ENCODE results near the gene POLH.

The POLH gene

DNA sequence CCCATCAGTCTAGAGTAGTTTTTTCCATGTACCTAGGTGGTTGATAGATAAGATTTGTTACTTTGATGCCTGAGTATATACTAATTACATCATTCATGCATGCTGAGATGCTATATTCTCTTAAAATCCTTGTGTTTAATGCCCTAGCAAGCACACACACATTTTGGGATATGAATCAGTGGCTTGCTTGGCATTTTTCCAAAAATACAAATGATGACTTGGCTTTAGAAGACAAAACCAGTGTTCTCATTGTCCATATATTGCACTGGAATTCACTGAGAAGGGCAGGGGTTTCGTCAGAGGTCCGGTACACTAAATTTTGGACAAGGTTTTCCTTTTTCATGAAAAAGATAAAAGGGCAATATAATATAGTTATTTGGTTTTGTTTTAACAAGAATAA lies 28.2 kb downstream of the POLH start:
- peaks cover 14% of the 10 kb centered on the region for H3K36me3 ChIP-seq (ENCODE audit: insufficient read depth, low read length)
- no peak overlapping the region for H3K4me3 ChIP-seq (ENCODE audit: low read depth, low read length)
- peak overlapping the region; percentile 47 for H3K27ac ChIP-seq (ENCODE audit: low read depth, low read length)

DNA sequence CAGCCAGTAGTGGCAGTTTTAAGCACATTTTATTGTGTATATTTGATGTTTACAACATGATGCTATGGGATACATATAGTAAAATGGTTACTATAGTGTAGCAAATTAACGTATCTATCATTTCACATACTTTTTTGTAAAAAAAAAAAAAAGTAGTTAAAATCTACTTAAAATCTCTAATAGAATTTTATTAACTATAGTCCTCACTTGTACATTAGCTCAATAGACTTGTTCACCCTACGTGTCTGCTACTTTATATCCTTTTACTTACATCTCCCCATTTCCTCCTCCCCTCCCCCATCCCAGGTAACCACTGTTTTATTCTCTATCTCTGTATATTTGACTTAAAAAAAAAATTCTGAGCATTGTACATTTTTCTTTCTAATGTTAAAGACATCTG lies 30.0 kb downstream of the POLH start:
- no peak overlapping the region for H3K27ac ChIP-seq (ENCODE audit: low read depth, low read length)
- peaks cover 2% of the 10 kb centered on the region for H3K79me2 ChIP-seq (ENCODE audit: control insufficient read depth, insufficient read depth, low read length, unreplicated experiment)
- no peak overlapping the region for H3K4me3 ChIP-seq (ENCODE audit: low read depth, low read length)
- H3K4me1 ChIP-seq (ENCODE audit: control insufficient read depth, insufficient read depth, low read length, unreplicated experiment) = peaks cover 16% of the 10 kb centered on the region
- no peaks in the 10 kb centered on the region for H3K27me3 ChIP-seq (ENCODE audit: insufficient read depth, low read length)
- H2AFZ ChIP-seq (ENCODE audit: low read length, unreplicated experiment) = no peak overlapping the region
- H3K36me3 ChIP-seq (ENCODE audit: insufficient read depth, low read length) = peaks cover 23% of the 10 kb centered on the region

More for the DNA sequence above, 28.2 kb downstream of the POLH start:
- peaks cover 2% of the 10 kb centered on the region for H3K79me2 ChIP-seq (ENCODE audit: control insufficient read depth, insufficient read depth, low read length, unreplicated experiment)
- H3K4me1 ChIP-seq (ENCODE audit: control insufficient read depth, insufficient read depth, low read length, unreplicated experiment) = peaks cover 16% of the 10 kb centered on the region
- H3K27me3 ChIP-seq (ENCODE audit: insufficient read depth, low read length) = no peaks in the 10 kb centered on the region
- H2AFZ ChIP-seq (ENCODE audit: low read length, unreplicated experiment) = no peak overlapping the region

DNA sequence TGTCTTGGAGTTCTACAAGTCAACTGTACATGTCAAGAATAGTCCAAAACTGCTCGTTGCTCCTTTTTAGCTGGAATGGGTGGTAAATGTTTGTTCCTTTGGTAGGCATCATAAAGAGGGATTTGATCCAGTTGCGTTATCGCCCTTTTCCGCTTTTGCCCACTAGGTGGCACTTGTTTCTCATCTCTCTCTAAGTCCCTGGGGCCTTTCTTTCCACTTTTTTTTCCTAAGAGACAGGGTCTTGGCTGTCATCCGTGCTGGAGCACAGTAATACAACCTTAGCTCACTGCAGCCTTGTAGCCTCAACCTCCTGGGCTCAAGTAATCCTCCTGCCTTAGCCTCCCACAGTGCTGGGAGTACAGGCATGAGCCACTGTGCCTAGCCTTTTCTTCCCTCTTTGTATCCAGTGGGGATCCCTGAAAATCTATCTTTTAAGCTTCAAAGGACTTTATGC lies 32.4 kb downstream of the POLH start:
- Histone ChIP-seq H3K27me3 (ENCODE audit: insufficient read depth, low read length) (no peaks in the 10 kb centered on the region), H3K4me3 (ENCODE audit: low read depth, low read length) (no peak overlapping the region), H3K36me3 (ENCODE audit: insufficient read depth, low read length) (peaks cover 26% of the 10 kb centered on the region), H3K79me2 (ENCODE audit: control insufficient read depth, insufficient read depth, low read length, unreplicated experiment) (peaks cover 2% of the 10 kb centered on the region), H2AFZ (ENCODE audit: low read length, unreplicated experiment) (no peak overlapping the region), H3K4me1 (ENCODE audit: control insufficient read depth, insufficient read depth, low read length, unreplicated experiment) (peaks cover 22% of the 10 kb centered on the region), H3K27ac (ENCODE audit: low read depth, low read length) (no peak overlapping the region)

DNA sequence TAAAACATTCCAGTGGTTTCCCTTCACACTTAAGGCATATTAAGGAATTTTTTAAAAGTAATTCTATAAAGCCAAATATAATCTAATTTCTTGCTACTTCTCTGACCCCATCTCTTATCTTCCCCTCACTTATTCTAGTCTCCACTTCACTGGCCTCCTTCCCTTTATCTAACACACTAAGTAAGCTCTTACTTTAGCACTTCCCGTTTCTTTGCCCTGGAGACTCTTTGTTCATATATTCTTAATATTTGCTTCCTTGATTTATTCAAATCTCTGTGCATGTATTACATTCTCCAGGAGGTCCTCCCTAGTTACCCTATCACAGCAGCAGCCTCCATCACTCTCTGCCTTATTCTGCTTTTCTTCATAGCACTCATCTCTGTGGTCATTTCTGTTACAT lies 32.8 kb downstream of the POLH start:
- peaks cover 2% of the 10 kb centered on the region for H3K79me2 ChIP-seq (ENCODE audit: control insufficient read depth, insufficient read depth, low read length, unreplicated experiment)
- H3K27me3 ChIP-seq (ENCODE audit: insufficient read depth, low read length) = no peaks in the 10 kb centered on the region
- no peak overlapping the region for H2AFZ ChIP-seq (ENCODE audit: low read length, unreplicated experiment)
- no peak overlapping the region for H3K27ac ChIP-seq (ENCODE audit: low read depth, low read length)
- H3K4me1 ChIP-seq (ENCODE audit: control insufficient read depth, insufficient read depth, low read length, unreplicated experiment) = peaks cover 20% of the 10 kb centered on the region
- no peak overlapping the region for H3K4me3 ChIP-seq (ENCODE audit: low read depth, low read length)
- H3K36me3 ChIP-seq (ENCODE audit: insufficient read depth, low read length) = peaks cover 31% of the 10 kb centered on the region

DNA sequence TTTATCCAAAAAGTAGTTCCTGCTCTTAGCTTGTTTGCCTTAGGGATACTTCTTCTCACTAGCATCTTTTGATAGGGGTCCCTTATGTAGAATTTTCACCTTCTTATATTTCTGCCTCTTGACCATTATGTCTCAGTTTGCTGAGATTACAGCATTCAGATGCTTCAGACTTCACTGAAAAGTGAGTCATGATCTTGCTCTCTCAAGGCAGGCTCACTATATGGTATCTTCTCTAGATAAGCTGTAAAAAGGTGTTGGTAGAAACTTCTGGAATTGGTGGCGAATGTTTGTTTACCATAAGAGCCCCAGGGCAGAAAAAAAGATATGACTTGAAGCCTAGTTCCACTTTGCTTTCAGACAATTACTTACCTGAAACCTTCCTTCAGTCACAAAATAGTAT lies 33.4 kb downstream of the POLH start:
- H2AFZ ChIP-seq (ENCODE audit: low read length, unreplicated experiment) = no peak overlapping the region
- no peak overlapping the region for H3K4me3 ChIP-seq (ENCODE audit: low read depth, low read length)
- H3K27me3 ChIP-seq (ENCODE audit: insufficient read depth, low read length) = no peaks in the 10 kb centered on the region
- H3K4me1 ChIP-seq (ENCODE audit: control insufficient read depth, insufficient read depth, low read length, unreplicated experiment) = peaks cover 14% of the 10 kb centered on the region
- H3K79me2 ChIP-seq (ENCODE audit: control insufficient read depth, insufficient read depth, low read length, unreplicated experiment) = peaks cover 2% of the 10 kb centered on the region
- no peak overlapping the region for H3K27ac ChIP-seq (ENCODE audit: low read depth, low read length)
- H3K36me3 ChIP-seq (ENCODE audit: insufficient read depth, low read length) = peaks cover 36% of the 10 kb centered on the region

DNA sequence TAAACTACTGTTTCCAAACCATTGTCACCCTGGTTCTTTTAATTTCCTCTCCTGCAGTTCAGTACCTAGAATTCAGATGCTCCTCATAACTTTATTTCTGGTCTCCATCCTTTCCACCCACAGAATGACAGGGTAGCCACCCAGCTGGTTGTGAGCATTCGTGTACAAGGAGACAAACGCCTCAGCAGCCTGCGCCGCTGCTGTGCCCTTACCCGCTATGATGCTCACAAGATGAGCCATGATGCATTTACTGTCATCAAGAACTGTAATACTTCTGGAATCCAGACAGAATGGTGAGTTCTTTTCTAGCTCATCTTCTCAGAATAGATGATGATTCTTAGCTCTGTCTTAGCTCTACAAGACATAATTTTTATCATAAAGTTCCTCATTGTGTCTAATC lies 34.4 kb downstream of the POLH start:
- H3K4me3 ChIP-seq (ENCODE audit: low read depth, low read length) = no peak overlapping the region
- no peak overlapping the region for H3K27ac ChIP-seq (ENCODE audit: low read depth, low read length)
- H2AFZ ChIP-seq (ENCODE audit: low read length, unreplicated experiment) = no peak overlapping the region
- H3K36me3 ChIP-seq (ENCODE audit: insufficient read depth, low read length) = peaks cover 28% of the 10 kb centered on the region
- no peaks in the 10 kb centered on the region for H3K27me3 ChIP-seq (ENCODE audit: insufficient read depth, low read length)
- H3K79me2 ChIP-seq (ENCODE audit: control insufficient read depth, insufficient read depth, low read length, unreplicated experiment) = peaks cover 2% of the 10 kb centered on the region
- H3K4me1 ChIP-seq (ENCODE audit: control insufficient read depth, insufficient read depth, low read length, unreplicated experiment) = peaks cover 8% of the 10 kb centered on the region

DNA sequence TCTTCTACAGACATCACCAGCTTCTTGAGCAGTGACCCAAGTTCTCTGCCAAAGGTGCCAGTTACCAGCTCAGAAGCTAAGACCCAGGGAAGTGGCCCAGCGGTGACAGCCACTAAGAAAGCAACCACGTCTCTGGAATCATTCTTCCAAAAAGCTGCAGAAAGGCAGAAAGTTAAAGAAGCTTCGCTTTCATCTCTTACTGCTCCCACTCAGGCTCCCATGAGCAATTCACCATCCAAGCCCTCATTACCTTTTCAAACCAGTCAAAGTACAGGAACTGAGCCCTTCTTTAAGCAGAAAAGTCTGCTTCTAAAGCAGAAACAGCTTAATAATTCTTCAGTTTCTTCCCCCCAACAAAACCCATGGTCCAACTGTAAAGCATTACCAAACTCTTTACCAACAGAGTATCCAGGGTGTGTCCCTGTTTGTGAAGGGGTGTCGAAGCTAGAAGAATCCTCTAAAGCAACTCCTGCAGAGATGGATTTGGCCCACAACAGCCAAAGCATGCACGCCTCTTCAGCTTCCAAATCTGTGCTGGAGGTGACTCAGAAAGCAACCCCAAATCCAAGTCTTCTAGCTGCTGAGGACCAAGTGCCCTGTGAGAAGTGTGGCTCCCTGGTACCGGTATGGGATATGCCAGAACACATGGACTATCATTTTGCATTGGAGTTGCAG lies 37.9 kb downstream of the POLH start:
- H3K79me2 ChIP-seq (ENCODE audit: control insufficient read depth, insufficient read depth, low read length, unreplicated experiment) = no peaks in the 10 kb centered on the region
- H3K27me3 ChIP-seq (ENCODE audit: insufficient read depth, low read length) = no peaks in the 10 kb centered on the region
- H3K4me1 ChIP-seq (ENCODE audit: control insufficient read depth, insufficient read depth, low read length, unreplicated experiment) = peaks cover 8% of the 10 kb centered on the region
- no peak overlapping the region for H3K27ac ChIP-seq (ENCODE audit: low read depth, low read length)
- no peak overlapping the region for H2AFZ ChIP-seq (ENCODE audit: low read length, unreplicated experiment)
- peaks cover 26% of the 10 kb centered on the region for H3K36me3 ChIP-seq (ENCODE audit: insufficient read depth, low read length)
- H3K4me3 ChIP-seq (ENCODE audit: low read depth, low read length) = no peak overlapping the region

DNA sequence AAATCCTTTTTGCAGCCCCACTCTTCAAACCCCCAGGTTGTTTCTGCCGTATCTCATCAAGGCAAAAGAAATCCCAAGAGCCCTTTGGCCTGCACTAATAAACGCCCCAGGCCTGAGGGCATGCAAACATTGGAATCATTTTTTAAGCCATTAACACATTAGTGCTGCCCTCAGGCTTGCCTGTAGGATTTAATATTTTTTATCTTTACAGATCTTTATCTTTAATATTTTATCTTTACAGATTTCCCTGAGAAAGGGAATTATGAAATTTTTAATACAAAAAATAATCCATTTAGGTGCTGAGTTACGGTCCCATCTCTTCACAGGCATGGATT lies 38.4 kb downstream of the POLH start:
- Histone ChIP-seq H2AFZ (ENCODE audit: low read length, unreplicated experiment) (no peak overlapping the region), H3K4me1 (ENCODE audit: control insufficient read depth, insufficient read depth, low read length, unreplicated experiment) (peaks cover 8% of the 10 kb centered on the region), H3K27me3 (ENCODE audit: insufficient read depth, low read length) (no peaks in the 10 kb centered on the region), H3K79me2 (ENCODE audit: control insufficient read depth, insufficient read depth, low read length, unreplicated experiment) (no peaks in the 10 kb centered on the region), H3K4me3 (ENCODE audit: low read depth, low read length) (no peak overlapping the region), H3K36me3 (ENCODE audit: insufficient read depth, low read length) (peaks cover 26% of the 10 kb centered on the region), H3K27ac (ENCODE audit: low read depth, low read length) (no peak overlapping the region)

DNA sequence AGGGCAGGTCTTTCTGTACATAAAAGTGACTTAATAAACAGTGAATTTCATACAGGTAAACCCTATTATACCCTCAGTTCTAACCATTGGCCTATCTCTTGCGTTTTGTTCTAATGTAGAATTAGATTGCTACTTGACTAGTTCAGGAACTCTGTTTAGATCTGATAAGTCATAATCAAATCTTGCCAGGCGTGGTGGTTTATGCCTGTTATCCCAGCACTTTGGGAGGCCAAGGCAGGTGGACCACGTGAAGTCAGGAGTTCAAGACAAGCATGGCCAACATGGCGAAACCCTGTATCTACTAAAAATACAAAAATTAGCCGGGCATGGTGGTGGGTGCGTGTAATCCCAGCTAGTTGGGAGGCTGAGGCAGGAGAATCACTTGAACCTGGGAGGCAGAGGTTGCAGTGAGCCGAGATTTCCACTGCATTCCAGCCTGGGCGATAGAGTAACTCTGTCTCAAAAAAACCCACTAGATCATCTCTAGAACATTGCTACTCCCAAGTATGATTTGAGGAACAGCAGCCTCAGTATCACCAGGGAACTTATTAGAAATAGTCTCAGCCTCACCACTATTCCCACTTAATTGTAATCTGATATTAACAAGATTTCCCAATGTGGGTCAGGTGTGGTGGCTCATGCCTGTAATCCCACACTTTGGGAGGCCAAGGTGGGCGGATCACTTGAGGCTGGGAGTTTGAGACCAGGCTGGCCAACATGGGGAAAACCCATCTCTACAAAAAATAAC lies 40.9 kb downstream of the POLH start:
- Histone ChIP-seq H3K36me3 (ENCODE audit: insufficient read depth, low read length) (peaks cover 34% of the 10 kb centered on the region), H3K27ac (ENCODE audit: low read depth, low read length) (no peak overlapping the region), H3K4me1 (ENCODE audit: control insufficient read depth, insufficient read depth, low read length, unreplicated experiment) (peaks cover 8% of the 10 kb centered on the region), H3K27me3 (ENCODE audit: insufficient read depth, low read length) (no peaks in the 10 kb centered on the region), H3K4me3 (ENCODE audit: low read depth, low read length) (no peak overlapping the region), H2AFZ (ENCODE audit: low read length, unreplicated experiment) (no peak overlapping the region), H3K79me2 (ENCODE audit: control insufficient read depth, insufficient read depth, low read length, unreplicated experiment) (no peaks in the 10 kb centered on the region)

DNA sequence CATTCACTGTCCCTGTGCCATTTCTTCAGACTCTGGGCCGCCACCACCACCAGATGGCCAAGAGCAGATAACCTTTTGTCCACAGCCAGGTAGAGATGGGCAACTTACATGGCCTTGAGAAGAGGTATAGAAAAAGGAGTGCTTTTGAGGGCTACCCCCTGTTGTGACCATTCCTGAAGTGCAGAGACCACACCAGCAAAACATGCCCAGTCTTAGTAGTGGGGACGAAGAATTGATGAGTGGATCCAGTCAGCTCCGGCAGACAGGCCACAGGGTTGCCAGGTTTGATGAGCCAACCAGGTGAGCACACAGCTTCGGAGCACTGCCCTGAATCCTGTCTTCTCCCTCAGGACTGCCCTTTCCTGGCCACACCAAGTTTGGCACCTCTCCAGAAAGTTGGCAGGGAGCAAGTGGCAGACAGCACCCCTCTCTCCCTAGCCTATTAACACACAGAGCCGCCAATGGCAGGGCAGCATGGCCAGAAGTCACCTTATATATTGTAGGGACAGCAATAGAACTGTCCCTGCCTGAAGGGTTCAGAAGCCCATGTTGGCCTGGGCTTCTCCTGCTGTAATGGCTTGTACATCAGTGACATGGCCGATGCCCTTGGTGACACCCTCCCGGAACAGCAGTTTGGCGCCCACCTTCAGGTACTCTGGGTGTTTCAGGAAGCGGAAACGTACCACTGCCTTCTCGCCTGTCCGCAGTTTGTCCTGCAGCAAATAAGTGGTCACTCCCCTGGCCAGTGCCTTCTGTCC lies 45.3 kb downstream of the POLH start:
- Histone ChIP-seq H3K27me3 (ENCODE audit: insufficient read depth, low read length) (no peaks in the 10 kb centered on the region), H2AFZ (ENCODE audit: low read length, unreplicated experiment) (no peak overlapping the region), H3K36me3 (ENCODE audit: insufficient read depth, low read length) (peaks cover 56% of the 10 kb centered on the region), H3K4me1 (ENCODE audit: control insufficient read depth, insufficient read depth, low read length, unreplicated experiment) (peaks cover 5% of the 10 kb centered on the region), H3K79me2 (ENCODE audit: control insufficient read depth, insufficient read depth, low read length, unreplicated experiment) (peaks cover 13% of the 10 kb centered on the region), H3K4me3 (ENCODE audit: low read depth, low read length) (no peak overlapping the region), H3K27ac (ENCODE audit: low read depth, low read length) (no peak overlapping the region)
